Adrenal gland (tissue), 5 donors: ENCODE results near the gene NXN.

Experiments used
- CTCF ChIP-seq, 6 experiments: fragments of 450-650 bp in 4 of 6; fragments of 200-600 bp in 2 of 6; sonication (generic) in 1 of 6; IDR thresholded peaks; 1 replicate in 5 of 6; 2 replicates in 1 of 6; pipeline versions ENCODE4 v1.5.1 to v1.8.0; 2016 to 2021; ENCODE audit warnings: antibody characterized with exemption in 6 of 6, mild to moderate bottlenecking in 2 of 6, moderate library complexity in 1 of 6
- POLR2A ChIP-seq, 2 donors: fragments of 450-650 bp; IDR thresholded peaks; one replicate each; pipeline ENCODE4 v1.6.1; 2017; ENCODE audit warnings: antibody characterized with exemption in 2 of 2, mild to moderate bottlenecking in 2 of 2, moderate library complexity in 1 of 2
- donor health status: DM: no; HTN: no; CAD: no.

GRCh38 chr17:792277-792676, 187.3 kb downstream of the NXN start:
- no peak for TF ChIP-seq CTCF (IDR thresholded peaks at IDR 0.05)
- no peak for TF ChIP-seq POLR2A (IDR thresholded peaks at IDR 0.05)
